ENCODE measurements around the gene SREK1IP1.
"Not testable (repeated sequence)": the region's sequence is repeated elsewhere in the genome, so short reads cannot be mapped to it uniquely, and the experiment has no call there.

SREK1IP1 gene

DNA sequence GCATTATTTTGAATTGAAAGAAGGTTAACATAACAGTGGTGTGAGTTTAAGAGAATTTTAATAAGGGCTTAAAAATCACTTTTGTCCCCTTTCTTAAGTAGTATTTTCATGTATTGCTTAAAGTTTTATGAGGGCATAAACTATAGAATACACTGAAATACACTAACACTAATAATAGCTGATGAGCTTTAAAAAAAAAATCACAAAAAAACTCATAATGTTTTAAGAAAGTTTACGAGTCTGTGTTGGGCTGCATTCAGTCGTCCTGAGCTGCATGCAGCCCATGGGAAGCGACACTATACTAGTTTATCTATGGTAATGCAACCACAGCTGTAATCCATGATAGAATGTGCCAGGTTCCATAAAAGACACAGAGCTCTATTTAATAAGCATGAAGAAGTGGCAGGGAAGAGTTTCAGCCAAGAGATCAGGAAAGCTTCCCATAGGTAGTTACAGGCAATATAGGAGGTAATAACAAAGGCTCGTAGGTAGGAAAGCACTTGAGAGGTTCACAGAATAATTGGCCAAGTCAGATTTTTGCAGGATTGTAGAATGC lies 4.5 kb downstream of the SREK1IP1 start:
- FAIRE-seq = no peak

DNA sequence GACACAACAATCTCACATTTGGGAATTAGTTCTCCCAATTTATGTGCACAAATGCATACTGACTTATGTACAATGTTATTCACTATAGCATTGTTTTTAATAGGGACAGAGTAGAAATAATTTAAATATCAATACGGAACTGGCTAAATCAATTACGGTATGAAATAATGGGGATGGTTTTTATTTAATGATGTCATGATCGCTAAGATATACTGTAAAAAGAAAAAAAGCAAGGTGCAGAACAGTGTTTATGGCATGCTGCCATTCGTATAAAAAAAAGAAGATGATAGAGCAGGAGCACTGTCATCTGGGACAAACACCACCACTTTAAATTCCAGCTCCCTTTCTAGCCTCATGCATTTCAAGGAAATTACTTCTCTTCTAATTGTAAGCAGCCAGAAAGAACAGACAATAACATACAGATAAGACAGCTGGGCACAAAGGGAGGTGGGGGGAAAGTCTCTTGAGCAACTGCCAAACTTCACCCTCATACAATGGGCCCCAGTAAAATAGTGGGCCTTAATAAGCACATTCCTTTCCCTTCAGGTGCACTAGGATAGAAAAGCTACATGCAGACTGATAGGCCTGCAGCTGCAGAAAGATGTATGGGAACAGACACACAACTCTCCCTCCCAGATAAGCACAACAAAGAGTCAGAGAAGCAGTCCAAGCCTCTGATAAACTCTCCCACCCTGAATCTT lies 8.4 kb downstream of the SREK1IP1 start:
- FAIRE-seq = no peak

DNA sequence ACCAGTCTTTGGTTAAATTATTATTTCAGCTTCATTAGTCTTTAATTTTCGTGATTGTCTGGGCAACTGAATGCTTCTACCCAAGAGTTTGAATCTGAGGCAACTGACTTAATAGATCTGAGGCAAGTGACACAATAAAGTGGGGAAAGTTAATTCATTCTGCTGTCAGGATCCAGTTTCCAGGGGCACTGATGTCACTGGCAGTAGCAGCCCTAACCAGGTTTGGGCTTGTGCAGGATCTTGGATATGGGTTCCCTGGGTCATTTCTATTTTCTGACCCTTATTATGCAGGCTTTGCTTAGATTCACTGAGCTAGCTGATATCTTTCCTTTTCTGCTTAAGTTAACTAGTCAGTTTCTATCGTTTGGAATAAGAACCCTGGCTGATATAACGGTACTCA lies 9.6 kb downstream of the SREK1IP1 start:
- no peak for FAIRE-seq

DNA sequence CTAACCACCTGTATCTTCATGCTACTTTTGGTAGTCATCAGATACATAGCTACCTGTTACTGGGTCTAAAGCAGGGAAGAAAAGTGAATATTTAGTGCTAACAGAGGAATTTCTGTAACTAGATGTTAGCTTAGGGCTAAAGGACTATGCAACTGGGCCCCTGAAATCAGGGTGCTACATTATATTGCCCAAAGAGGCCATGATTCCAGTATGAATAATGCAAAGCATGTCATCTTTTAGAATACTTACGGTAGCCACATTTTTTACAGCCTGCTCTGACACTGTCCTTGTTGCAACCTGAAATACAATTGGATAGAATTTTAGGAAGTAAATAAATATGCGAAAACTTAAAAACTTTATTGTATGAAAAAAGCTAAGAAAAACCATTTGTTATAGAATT lies 14.4 kb downstream of the SREK1IP1 start:
- no peak for FAIRE-seq

DNA sequence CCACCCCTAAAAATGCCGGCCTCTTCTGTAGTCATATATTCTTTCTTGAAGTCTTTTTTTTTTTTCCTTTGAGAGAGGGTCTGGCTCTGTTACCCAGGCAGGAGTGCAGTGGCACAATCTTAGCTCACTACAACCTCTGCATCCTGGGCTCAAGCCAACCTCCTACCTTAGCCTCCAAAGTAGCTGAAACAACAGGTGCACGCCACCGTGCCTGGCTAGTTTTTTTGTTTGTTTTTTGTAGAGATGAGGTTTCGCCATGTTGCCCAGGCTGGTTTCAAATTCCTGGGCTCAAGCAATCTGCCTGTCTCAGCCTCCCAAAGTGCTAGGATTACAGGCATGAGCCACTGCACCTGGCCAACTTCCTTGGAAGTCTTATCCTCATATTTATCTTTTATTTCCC lies 19.1 kb downstream of the SREK1IP1 start:
- FAIRE-seq = no peak

DNA sequence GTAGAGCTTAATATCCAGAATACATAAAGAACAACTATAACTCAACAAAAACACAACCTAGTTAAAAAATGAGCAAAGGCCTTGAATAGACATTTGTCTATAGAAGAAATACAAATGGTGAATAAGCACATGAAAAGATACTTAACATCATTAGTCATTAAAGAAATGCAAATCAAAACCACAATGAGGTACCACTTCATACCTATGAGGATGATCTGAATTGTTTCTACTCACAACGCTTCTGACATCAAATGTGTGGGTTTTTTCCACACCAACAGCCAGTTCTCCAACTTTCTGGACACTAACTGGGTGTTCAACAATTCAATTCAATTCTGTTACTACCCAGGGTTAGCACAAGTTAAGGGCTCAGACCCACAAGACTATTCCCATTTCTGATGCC lies 22.0 kb downstream of the SREK1IP1 start:
- no peak for FAIRE-seq

DNA sequence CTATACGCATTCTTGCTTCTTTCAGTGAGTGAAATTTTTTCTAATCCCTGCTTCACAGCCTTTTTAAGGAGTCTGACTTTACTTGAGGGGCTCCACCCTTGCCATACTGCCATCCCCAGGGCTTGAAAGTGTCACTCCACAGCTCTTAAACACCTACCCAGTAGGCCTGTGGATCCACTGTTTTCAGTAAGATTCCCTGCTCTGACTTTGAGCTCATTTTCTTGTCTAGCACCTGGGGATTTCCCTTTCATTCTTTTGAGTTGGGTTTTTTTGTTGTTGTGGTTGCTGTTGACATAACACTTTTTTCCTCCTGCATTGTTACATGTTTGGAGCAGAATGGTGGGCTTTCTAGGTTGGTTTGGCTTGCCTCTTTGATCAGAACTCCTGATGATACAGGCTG lies 23.6 kb downstream of the SREK1IP1 start:
- no peak for FAIRE-seq

GRCh38 chr5:64742821-64743220 lies 25.7 kb downstream of the SREK1IP1 start:
- FAIRE-seq = no peak

DNA sequence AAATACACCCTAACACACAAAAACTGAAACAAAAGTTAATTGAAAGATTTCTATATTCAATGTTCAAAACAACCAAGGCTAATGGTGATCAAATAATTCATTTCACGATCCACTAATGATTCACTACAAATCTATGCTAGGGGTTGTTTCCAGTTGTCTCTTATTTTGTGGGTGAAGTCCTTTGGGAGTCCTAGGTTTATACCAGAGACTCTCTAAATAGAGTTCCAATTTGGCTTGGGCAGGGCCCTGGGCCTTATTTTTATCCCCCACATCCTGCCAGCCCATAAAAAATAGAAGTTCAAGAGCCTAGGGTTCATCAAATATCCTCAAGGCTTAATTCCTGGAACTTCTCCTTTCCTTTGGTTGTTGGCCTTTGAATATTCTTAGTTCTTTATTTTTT lies 26.1 kb downstream of the SREK1IP1 start:
- FAIRE-seq = no peak

DNA sequence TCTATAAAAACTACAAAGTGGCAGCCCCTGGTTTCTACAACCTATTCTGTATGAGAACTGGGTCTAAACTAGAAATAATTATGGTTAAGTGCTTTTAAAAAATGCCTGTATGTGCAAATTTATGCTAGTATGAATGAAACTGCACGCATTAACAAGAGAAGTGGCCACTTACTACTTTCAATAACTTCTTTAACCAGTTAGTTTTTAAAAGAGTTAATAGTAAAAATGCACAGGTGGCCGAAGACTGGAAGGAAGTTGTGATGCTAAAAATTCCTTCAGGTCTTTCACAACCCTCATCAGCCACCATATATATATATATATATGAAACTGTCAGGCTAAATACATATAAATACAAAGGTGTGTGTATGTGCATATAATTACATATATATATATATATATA lies 41.3 kb downstream of the SREK1IP1 start:
- no peak for FAIRE-seq

DNA sequence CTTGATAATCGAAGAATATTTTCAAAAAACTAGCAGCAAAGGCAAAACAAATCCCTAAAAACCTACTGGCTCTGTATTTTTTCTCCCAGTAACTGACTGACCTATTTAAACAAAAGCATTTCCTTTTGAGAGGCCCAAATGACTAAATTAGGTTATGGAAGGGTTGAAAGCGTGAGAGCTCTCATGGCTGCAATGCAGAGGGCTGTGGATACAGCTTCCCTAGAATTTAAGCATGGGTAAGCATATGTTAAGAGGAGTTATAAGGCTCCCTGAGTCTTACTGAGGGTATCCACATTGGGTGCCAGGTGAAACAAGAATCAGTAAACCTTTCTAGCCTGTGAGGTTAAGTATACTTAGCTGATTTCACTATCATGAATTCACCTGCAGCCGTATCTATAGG lies 45.9 kb downstream of the SREK1IP1 start:
- no peak for FAIRE-seq

DNA sequence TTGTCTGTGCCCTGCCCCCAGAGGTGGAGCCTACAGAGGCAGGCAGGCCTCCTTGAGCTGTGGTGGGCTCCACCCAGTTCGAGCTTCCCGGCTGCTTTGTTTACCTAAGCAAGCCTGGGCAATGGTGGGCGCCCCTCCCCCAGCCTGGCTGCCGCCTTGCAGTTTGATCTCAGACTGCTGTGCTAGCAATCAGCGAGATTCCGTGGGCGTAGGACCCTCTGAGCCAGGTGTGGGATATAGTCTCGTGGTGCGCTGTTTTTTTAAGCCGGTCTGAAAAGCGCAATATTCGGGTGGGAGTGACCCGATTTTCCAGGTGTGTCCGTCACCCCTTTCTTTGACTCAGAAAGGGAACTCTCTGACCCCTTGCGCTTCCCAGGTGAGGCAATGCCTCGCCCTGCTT lies 54.0 kb downstream of the SREK1IP1 start:
- FAIRE-seq = not testable (repeated sequence)

DNA sequence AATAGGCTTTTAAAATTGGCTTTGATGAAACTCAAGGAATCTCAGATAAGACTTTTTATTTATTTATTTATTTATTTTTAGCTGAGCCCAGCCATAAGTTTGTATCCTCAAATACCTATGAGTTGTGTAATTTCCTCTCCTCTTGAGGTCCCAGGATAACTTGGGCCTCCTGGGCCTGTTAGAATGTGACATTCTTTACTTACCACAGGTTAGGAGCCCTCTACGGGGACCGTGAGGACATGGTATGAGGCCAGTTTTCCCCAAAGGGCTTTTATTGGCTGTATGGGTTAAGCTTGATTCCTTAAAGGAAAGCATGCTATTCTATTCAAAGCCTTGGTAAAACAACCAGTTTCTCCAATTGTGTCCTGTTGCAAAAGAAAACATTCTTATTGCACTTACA lies 61.3 kb downstream of the SREK1IP1 start:
- FAIRE-seq = no peak

DNA sequence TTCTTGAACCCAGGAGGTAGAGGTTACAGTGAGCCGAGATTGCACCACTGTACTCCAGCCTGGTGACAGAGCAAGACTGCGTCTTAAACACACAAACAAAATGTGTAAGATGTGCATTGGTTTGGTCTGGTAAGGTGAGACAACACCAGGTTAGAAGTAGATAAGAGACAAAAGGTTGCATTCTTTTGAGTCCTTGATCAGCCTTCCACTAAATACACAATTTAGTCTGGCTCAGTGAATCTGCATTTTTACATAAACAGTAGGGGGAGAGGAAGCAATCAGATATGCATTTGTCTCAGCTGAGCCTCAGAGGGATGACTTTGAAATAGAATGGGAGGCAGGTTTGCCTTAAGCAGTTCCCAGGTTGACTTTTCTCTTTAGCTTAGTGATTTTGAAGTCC lies 62.4 kb downstream of the SREK1IP1 start:
- FAIRE-seq = not testable (repeated sequence)

- FAIRE-seq = no peak
These were observed 67.7 kb downstream of the SREK1IP1 start for GRCh38 chr5:64700765-64701164.

GRCh38 chr5:64696414-64696813 lies 72.1 kb downstream of the SREK1IP1 start:
- not testable (repeated sequence) for FAIRE-seq

DNA sequence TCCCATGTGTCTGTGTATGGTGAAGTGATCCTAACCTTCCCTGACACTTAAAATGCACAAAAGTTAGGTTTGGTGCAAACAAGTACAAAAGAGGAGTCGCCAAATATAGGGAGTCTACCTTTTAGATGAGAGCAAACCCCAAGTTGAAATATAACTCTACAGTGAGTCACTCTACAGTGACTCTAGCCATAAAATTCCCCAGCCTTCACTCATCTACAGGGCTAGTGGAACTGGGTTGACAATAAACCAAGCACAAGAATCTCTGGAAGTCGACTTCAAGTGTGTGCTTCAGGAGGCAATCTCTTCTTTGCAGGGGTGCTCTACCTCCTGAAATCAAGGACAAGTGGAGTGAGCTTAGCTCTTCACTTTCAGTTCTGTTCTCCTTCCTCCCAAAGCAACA lies 74.9 kb downstream of the SREK1IP1 start:
- FAIRE-seq = no peak

- FAIRE-seq = no peak
These were observed 77.2 kb downstream of the SREK1IP1 start for GRCh38 chr5:64691291-64691690.

- no peak for FAIRE-seq
These were observed 77.9 kb downstream of the SREK1IP1 start, which contains the start of gene SHISAL2B for GRCh38 chr5:64690417-64691151. Gene SHISAL2B (plus strand): TSS chr5:64690503. CDS start chr5:64690624, 121 bp downstream.

GRCh38 chr5:64690104-64690416 lies 78.4 kb downstream of the SREK1IP1 start:
- FAIRE-seq = no peak

GRCh38 chr5:64688965-64689364 lies 79.5 kb downstream of the SREK1IP1 start:
- FAIRE-seq = no peak

DNA sequence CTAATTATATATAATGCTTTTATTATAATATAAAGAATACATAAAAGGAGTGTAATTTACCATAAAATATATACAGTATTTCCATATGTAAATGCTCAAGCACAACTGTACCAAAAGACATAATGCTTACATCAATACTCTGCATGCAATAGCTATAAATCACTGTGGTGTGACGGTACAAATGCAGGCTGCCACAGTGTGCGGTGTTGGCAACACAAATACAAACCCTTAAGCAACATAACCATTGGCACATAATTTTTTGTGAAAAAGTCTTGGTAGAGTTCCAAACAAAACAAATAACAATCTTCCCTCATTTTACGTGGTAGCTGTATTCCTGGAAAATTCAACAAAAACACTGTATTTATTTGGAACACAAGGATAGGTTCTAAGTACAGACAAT lies 80.1 kb downstream of the SREK1IP1 start:
- FAIRE-seq = no peak

- FAIRE-seq = no peak
These were observed 82.6 kb downstream of the SREK1IP1 start for GRCh38 chr5:64685866-64686265.

GRCh38 chr5:64682608-64683007 lies 85.9 kb downstream of the SREK1IP1 start:
- no peak for FAIRE-seq
